HG03439 (cell line): ENCODE results near the gene PAN2.
A peak's percentile ranks its signal among the peaks of the same experiment; 100 is the strongest.
"Not testable (repeated sequence)": the region's sequence is repeated elsewhere in the genome, so short reads cannot be mapped to it uniquely, and the experiment has no call there.

Source experiments
- ATAC-seq: cut with Tn5 transposase; IDR thresholded peaks from one replicate; pipeline ENCODE4 v1.9.1; 2021; ENCODE audit warnings: mild to moderate bottlenecking, moderate library complexity; ENCODE audit not compliant: unreplicated experiment

The PAN2 gene

DNA sequence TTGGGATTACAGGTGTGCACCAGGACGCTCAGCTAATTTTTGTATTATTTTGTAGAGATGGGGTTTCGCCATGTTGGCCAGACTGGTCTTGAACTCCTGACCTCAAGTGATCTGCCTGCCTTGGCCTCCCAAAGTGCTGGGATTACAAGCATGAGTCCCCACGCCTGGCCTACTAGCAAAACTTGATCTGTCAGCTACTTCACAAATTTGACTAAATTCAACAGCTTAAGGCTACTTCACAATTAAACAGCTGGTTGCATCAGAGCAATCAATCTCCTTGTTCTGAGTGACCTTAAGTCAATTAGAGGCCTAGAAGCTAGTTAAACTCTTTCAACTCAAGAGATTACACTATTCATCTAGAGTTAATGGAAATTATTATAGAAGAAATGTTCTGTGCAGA is 54.9 kb downstream of the PAN2 start:
- ATAC-seq, result no peak

DNA sequence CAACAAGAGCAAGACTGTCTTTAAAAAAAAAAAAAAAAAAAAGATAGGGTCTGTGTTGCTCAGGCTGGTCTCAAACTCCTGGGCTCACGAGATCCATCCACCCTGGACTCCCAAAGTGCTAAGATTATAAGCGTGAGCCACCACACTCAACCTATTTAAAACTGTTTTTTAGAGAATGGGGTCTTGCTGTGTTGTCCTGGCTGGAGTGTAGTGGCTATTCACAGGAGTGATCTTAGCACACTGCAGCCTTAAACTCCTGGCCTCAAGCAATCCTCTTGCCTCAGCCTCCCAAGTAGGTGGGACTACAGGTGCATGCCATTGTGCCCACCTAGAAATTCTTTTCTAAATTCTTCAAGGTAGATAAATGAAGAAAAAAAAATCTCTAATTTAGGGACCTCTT is 59.5 kb downstream of the PAN2 start:
- no peak for ATAC-seq

DNA sequence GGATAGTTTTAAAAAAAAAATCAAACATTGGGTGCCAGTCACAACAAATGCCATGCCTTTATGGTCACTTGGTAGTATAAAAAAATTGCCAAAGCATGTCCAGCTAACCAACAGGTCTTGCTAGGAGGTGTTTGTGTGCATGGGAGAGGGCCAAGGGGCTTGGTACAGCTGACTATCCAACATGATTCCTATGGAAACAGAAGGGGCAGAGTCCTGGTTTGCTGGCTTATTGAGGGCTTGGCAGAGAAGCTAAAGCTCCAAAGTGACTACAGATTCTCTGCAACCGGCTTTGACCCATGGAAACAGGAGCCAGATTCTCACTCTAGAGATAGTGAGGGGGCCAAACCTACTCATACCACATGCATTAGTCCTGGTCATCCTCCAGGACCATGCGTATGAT is 61.3 kb downstream of the PAN2 start:
- not testable (repeated sequence) for ATAC-seq

DNA sequence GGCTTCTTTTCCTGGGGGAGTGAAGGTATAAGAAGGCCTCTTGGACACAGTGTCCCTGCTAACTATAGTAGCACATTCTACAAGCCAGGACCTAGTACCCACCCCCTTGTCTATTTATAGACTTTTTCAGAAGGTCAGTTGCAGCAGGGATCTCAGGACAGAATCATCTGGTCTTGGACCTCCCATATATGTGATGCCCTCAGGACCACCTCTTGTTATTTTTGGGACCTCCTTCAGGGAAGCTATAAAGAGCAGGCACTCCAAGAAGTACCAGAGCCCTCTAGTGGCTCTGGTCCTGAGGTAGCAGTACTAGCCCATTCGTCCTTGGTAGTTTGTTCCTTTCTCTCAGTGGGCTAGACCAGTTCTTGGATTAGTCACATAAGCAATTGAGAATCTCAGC is 62.8 kb downstream of the PAN2 start:
- ATAC-seq, result no peak

DNA sequence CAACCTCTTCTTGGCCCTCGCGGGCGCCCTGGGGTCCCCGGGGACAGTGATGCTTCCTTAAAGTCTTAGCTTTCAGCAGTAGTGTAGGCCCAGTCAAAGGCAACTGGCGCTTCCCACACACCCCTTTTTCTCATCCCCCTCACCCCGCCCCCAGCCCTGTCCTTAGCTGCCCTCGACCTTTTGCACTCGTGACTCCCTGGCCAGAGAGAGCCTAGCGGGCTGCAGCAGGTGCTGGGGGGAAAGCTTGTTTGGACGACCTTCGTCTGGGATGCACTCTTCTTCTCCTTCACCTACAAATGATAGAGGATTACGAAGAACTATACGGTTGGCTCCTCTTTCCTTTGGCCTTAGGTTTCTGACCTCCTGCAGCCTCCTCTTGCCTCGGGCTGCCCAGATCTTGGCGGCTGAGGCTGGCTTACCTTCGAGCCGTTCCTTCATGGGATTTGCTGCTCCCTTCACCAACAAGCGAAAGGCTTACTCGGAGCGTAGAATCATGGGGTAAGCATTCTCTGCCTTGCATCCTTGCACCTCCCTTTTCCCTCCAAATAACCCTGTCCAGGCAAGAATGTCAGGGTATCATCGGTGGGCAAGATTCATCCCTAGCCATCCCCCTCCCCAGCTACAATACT is 66.2 kb downstream of the PAN2 start:
- peak; percentile 5 for ATAC-seq

DNA sequence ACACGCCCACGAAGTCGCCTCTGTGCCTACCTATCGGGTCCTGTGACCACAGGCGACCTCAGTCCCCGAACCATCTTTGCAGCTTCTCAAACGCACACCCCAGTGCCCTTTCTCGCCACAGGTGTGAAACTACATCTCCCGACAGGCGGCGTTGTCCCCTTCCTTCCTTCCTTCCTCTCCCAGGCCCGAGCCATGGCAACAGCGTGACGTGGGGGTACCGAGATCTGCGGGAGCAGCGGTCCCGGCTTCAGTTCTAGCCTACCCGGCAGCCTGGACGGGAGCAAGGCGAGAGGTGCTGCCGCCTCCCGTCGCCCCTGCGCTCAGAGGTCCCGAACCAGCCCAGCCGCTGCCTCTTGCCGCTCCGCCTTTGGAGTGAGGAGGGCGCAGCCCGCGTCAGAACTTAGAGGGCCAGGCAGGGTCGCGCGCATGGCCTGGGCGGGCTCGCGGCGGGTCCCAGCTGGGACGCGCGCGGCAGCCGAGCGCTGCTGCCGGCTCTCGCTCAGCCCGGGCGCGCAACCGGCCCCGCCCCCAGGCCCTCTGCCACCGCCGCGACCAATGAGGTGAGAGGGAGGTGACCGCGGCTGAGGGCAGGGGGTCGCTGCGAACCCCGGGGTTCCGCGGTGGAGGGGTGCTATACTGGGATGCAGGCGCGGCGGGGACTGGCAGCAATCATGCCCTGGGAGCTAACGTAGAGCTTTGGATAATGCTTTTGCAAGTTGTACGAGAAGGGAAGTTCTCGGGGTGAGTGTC is 66.9 kb downstream of the PAN2 start, which contains the start of gene COQ10A:
TSS of gene COQ10A (plus strand) at position 250 of the 750 bp plus-strand sequence. CDS start at position 427, 177 bp downstream.
- ATAC-seq, result peak; percentile 81
